ENCODE results near the gene NEUROG3. TPM values are rescaled to one million over a fixed set of nuclear protein-coding genes. Genes with fewer than 3 reads are reported as not detected.

The NEUROG3 gene
- total RNA-seq, 4 donors from 2014 or later = not detected

GRCh38 chr10:69538461-69538860 lies 34.8 kb downstream of the NEUROG3 start:
- no peak for TF ChIP-seq CTCF (IDR thresholded peaks at IDR 0.05; ENCODE audit: low read depth)

- TF ChIP-seq CTCF (IDR thresholded peaks at IDR 0.05; ENCODE audit: low read depth) = no peak
Observed at GRCh38 chr10:69537449-69537848, 35.8 kb downstream of the NEUROG3 start.

- TF ChIP-seq CTCF (IDR thresholded peaks at IDR 0.05; ENCODE audit: low read depth) = no peak
Observed at GRCh38 chr10:69533658-69534057, 39.6 kb downstream of the NEUROG3 start.

GRCh38 chr10:69527961-69528360 lies 45.3 kb downstream of the NEUROG3 start:
- TF ChIP-seq CTCF (IDR thresholded peaks at IDR 0.05; ENCODE audit: low read depth) = no peak

Other genes starting within 250 kb of the NEUROG3 start
- 1 to 10 TPM in 3 of 4 donors, under 1 TPM in 1; 0.65 to 4.5 (median 1.3) TPM for gene TACR2, start 156.5 kb downstream of the NEUROG3 start, total RNA-seq
- 100 to 1,000 TPM in 2 of 4 donors, 10 to 100 TPM in 2; 60.6 to 140 (median 103) TPM for gene TSPAN15, start 122.0 kb downstream of the NEUROG3 start, total RNA-seq
- gene FAM241B, start 56.8 kb upstream of the NEUROG3 start, total RNA-seq = 1 to 10 TPM in 3 of 4 donors, not detected in 1; 1.7 to 2.4 (median 1.8) TPM
- under 1 TPM in 3 of 4 donors, not detected in 1; 0.17 to 0.49 (median 0.44) TPM for gene COL13A1, start 228.5 kb upstream of the NEUROG3 start, total RNA-seq

Data from subcutaneous adipose tissue (tissue), 4 donors.